ENCODE data around the gene SUV39H1. TPM values are rescaled to one million over a fixed set of nuclear protein-coding genes. Genes with fewer than 3 reads are reported as not detected.
A peak's percentile ranks its signal among the peaks of the same experiment; 100 is the strongest.

Gene SUV39H1
- total and polyA plus RNA-seq, 9 of the 15 experiments (the other 6 are each of a cell fraction or from before 2014, with no cell fraction given): 4.7 to 34.7 (median 17.9) TPM

GRCh38 chrX:48736878-48737212 is 40.3 kb downstream of the SUV39H1 start (continued):
- TF ChIP-seq NR2C2 (CRISPR knock-in tag; IDR thresholded peaks at IDR 0.05) (no peak), NR2C2 (tag; IDR thresholded peaks at IDR 0.05) (0 out of 2 replicates have a peak, but pooled peaks have one; percentile 78), PRMT5 (CRISPR knock-in tag; IDR thresholded peaks at IDR 0.05) (no peak), STAT6 (CRISPR knock-in tag; IDR thresholded peaks at IDR 0.05) (no peak), KDM5B (IDR thresholded peaks at IDR 0.05; ENCODE audit: insufficient replicate concordance, low read depth, low read length) (no peak), POU5F1 (IDR thresholded peaks at IDR 0.05; ENCODE audit: borderline replicate concordance, low read depth, low read length, partially characterized antibody) (no peak), NFRKB (IDR thresholded peaks at IDR 0.05; ENCODE audit: low read depth) (no peak), ZNF197 (CRISPR knock-in tag; IDR thresholded peaks at IDR 0.05; ENCODE audit: low read depth) (no peak), FOSL1 (tag; conservative IDR thresholded peaks at IDR 0.05) (peak; percentile 15; the same call in 1 of the 2 replicates), EHMT2 (IDR thresholded peaks at IDR 0.05) (no peak), FIP1L1 (IDR thresholded peaks at IDR 0.05; ENCODE audit: low read depth, low read length, poor library complexity, severe bottlenecking) (no peak), TAF1 (IDR thresholded peaks at IDR 0.05; ENCODE audit: control insufficient read depth, extremely low read depth, insufficient read depth, low read length, severe bottlenecking) (no peak), RREB1 (CRISPR knock-in tag; IDR thresholded peaks at IDR 0.05) (no peak), ZNF311 (CRISPR knock-in tag; IDR thresholded peaks at IDR 0.05) (no peak), FOXJ2 (tag; IDR thresholded peaks at IDR 0.05) (no peak), ZNF699 (CRISPR knock-in tag; IDR thresholded peaks at IDR 0.05; ENCODE audit: insufficient replicate concordance) (no peak), PPARD (CRISPR knock-in tag; IDR thresholded peaks at IDR 0.05) (no peak), NFATC3 (IDR thresholded peaks at IDR 0.05) (0 out of 2 replicates have a peak, but pooled peaks have one; percentile 31)

Measured in K562 (cell line).